ENCODE data around the gene CNTN2.

CNTN2 gene

GRCh38 chr1:205127646-205128045, 84.6 kb downstream of the CNTN2 start:
- DNase-seq (ENCODE audit: low spot score): no peak
